Gastrocnemius medialis (tissue), 4 donors: Measurements from ENCODE around the gene LRSAM1. TPM values are rescaled to one million over a fixed set of nuclear protein-coding genes. Genes with fewer than 3 reads are reported as not detected.

Experiments used
- ATAC-seq, 2 donors: fragments of 150-250 bp; one replicate each; pipeline ENCODE4 v1.9.1; 2016
- DNase-seq, 2 donors: peaks; one replicate each; pipeline ENCODE4 v3.0.0-alpha.2; 2019
- H3K27ac ChIP-seq, 4 donors: fragments of 200-600 bp; sonication (generic); 1 replicate in 1 of 4; 2 replicates in 3 of 4; pipeline ENCODE4 v1.5.1; 2016 to 2018; ENCODE audit warnings: mild to moderate bottlenecking in 2 of 4, moderate library complexity in 1 of 4
- H3K27me3 ChIP-seq, 3 donors: fragments of 200-600 bp; sonication (generic) in 2 of 3; 1 replicate in 1 of 3; 2 replicates in 2 of 3; pipeline versions ENCODE4 v1.5.1 to v1.6.0; 2016 to 2019; ENCODE audit warnings: mild to moderate bottlenecking in 1 of 3, moderate library complexity in 1 of 3
- H3K36me3 ChIP-seq, 2 donors: fragments of 200-600 bp; sonication (generic) in 1 of 2; one replicate each; pipeline ENCODE4 v1.5.1; 2017 to 2018
- H3K4me1 ChIP-seq, 2 donors: fragments of 200-600 bp; sonication (generic) in 1 of 2; one replicate each; pipeline ENCODE4 v1.5.1; 2016 to 2017; ENCODE audit warnings: mild to moderate bottlenecking in 2 of 2
- H3K4me3 ChIP-seq, 4 donors: fragments of 200-600 bp; sonication (generic) in 3 of 4; 1 replicate in 1 of 4; 2 replicates in 3 of 4; pipeline ENCODE4 v1.5.1; 2016 to 2019; ENCODE audit warnings: mild to moderate bottlenecking in 2 of 4
- H3K9me3 ChIP-seq, 3 donors: fragments of 200-600 bp; sonication (generic) in 2 of 3; 1 replicate in 1 of 3; 2 replicates in 2 of 3; pipeline ENCODE4 v1.5.1; 2016 to 2019
- CTCF ChIP-seq, 5 experiments: fragments of 450-650 bp in 3 of 5; fragments of 200-600 bp in 2 of 5; sonication (generic) in 2 of 5; IDR thresholded peaks in 4 of 5; conservative IDR thresholded peaks in 1 of 5; 1 replicate in 4 of 5; 2 replicates in 1 of 5; pipeline ENCODE4 v1.5.1; 2016 to 2019; ENCODE audit warnings: antibody characterized with exemption in 5 of 5, mild to moderate bottlenecking in 3 of 5, moderate library complexity in 3 of 5
- POLR2A ChIP-seq, 2 donors: fragments of 450-650 bp; IDR thresholded peaks; one replicate each; pipeline ENCODE4 v1.6.1; 2017; ENCODE audit warnings: antibody characterized with exemption in 2 of 2, mild to moderate bottlenecking in 2 of 2, moderate library complexity in 2 of 2
- in situ Hi-C, 4 donors: fragments of 200-750 bp; cut with MboI; loops; one replicate each; pipeline versions ENCODE4 v1.15.0 to v1.8.0; 2017; ENCODE audit warnings: low sequenced_read_pairs in 4 of 4
- intact Hi-C: fragments of 100-400 bp; cut with DNase I; formaldehyde crosslinking; loops from one replicate; pipeline ENCODE4 v1.15.1; 2023; ENCODE audit warnings: low total_unique reads
- total RNA-seq, 4 donors: library from RNA; depleted of rRNA; stranded (reverse); fragments of >200 nt; gene quantifications; one replicate each; pipeline versions ENCODE4 v1.1.0 to v1.2.3, GENCODE V29; 2016

LRSAM1 gene
- total RNA-seq, 4 donors from 2014 or later, result 10.2 to 17.3 (median 16.1) TPM

GRCh38 chr9:127428348-127428747 lies 23.0 kb upstream of the LRSAM1 start:
- Histone ChIP-seq H3K9me3 (no peaks in the 10 kb centered on the region), H3K27ac (peak overlapping the region in 1 of 4 donors; percentile 96), H3K4me1 (peaks cover 21 to 23% of the 10 kb centered on the region in 2 donors), H3K4me3 (no peak overlapping the region), H3K36me3 (peaks cover 0 to 33% of the 10 kb centered on the region in 2 donors), H3K27me3 (no peaks in the 10 kb centered on the region)
- no peak for TF ChIP-seq CTCF (IDR thresholded peaks at IDR 0.05 in 4 of 5, conservative IDR thresholded peaks at IDR 0.05 in 1 of 5)
- no peak for TF ChIP-seq POLR2A (IDR thresholded peaks at IDR 0.05)
- in situ Hi-C loops, result no loop called here
- DNase-seq, result no peak
- ATAC-seq, result no peak
- intact Hi-C loops, result no loop called here

- ATAC-seq (no peak), DNase-seq (no peak)
- Histone ChIP-seq H3K27ac (no peak overlapping the region), H3K9me3 (no peaks in the 10 kb centered on the region), H3K27me3 (no peaks in the 10 kb centered on the region), H3K4me3 (no peak overlapping the region), H3K4me1 (peaks cover 16 to 17% of the 10 kb centered on the region in 2 donors), H3K36me3 (peaks cover 0 to 54% of the 10 kb centered on the region in 2 donors)
- intact Hi-C loops, result no loop called here
- in situ Hi-C loops, result no loop called here
- TF ChIP-seq CTCF (IDR thresholded peaks at IDR 0.05 in 4 of 5, conservative IDR thresholded peaks at IDR 0.05 in 1 of 5), result no peak
- no peak for TF ChIP-seq POLR2A (IDR thresholded peaks at IDR 0.05)
Measured at GRCh38 chr9:127430415-127430814, 20.9 kb upstream of the LRSAM1 start.

DNA sequence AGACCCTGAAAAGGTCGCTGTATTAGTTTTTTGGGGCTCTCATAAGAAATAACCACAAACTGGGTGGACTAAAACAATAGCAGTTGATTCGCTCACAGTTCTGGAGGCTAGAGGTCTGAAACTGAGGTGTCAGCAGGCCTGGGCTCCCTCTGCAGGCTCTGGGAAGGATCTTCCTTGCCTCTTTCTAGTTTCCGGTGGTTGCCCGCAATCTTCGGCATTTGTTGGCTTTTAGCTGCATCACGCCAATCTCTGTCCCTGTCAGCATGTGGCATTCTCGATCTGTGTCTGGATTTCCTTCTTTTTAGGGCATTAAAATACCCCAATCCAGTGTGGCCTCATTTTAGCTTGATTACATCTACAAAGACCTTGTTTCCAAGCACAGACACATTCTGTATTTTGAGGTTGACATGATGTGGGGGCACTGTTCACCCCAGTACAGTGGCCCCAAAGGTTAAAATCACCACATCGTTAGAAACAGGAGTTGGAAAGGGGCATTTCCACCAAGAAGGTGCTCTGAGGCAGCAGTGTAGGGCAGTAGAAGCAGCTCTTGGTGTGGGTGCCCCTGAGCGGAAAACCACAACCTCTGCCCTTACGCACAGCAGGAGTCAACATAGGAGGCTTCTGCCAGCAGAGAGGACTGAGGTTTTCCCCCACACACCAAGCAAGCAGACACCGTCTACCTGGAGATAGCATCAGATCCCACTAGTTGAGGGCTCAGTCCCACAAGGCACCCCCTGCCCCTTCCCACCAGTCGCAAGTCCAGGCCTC lies 13.6 kb upstream of the LRSAM1 start:
- TF ChIP-seq POLR2A (IDR thresholded peaks at IDR 0.05) (no peak), CTCF (IDR thresholded peaks at IDR 0.05 in 4 of 5, conservative IDR thresholded peaks at IDR 0.05 in 1 of 5) (no peak)
- intact Hi-C loops, result no loop called here
- H3K27ac ChIP-seq, result no peak overlapping the region
- peaks cover 2 to 93% of the 10 kb centered on the region in 2 donors for H3K36me3 ChIP-seq
- no peak overlapping the region for H3K4me3 ChIP-seq
- in situ Hi-C loops, result no loop called here
- ATAC-seq, result no peak
- no peaks in the 10 kb centered on the region for H3K9me3 ChIP-seq
- H3K4me1 ChIP-seq, result no peaks in the 10 kb centered on the region
- no peak for DNase-seq
- no peaks in the 10 kb centered on the region for H3K27me3 ChIP-seq

GRCh38 chr9:127438394-127438793 lies 12.9 kb upstream of the LRSAM1 start:
- Histone ChIP-seq H3K4me3 (no peak overlapping the region), H3K27me3 (no peaks in the 10 kb centered on the region), H3K9me3 (no peaks in the 10 kb centered on the region), H3K4me1 (no peaks in the 10 kb centered on the region), H3K36me3 (peaks cover 2 to 93% of the 10 kb centered on the region in 2 donors), H3K27ac (no peak overlapping the region)
- intact Hi-C loops, result no loop called here
- TF ChIP-seq POLR2A (IDR thresholded peaks at IDR 0.05) (no peak), CTCF (IDR thresholded peaks at IDR 0.05 in 4 of 5, conservative IDR thresholded peaks at IDR 0.05 in 1 of 5) (no peak)
- in situ Hi-C loops, result no loop called here
- ATAC-seq (no peak), DNase-seq (no peak)
